ENCODE results near the gene RLF.

DNA sequence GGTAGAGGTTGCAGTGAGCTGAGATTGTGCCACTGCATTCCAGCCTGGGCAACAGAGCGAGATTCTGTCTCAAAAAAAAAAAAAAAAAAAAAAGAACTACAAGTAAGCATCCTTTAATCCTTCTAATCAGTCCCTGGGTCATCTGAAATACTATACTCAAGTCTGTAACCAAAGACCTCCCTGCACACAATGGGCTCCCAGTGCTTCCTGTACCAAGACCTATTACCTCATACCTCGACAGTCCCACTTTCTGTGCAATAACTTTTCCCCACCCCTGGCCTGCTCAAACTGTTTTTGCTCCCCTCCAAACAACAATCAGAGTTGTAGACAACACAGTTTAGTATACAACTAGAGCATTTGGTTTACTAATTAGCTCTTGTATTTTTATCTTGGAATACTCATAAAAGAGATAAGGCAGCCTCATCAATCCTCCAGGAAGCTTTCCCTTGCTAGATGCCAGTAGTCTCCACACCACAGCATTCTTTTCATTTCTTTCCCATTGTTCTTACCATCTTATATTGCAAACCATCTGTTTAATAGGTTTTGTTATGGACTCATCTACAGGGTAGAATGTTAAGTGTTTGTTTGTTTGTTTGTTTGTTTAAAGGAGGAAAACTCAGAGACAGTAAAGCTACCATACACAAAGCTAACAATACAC, 19.2 kb upstream of the RLF start:
- TF ChIP-seq EZH2 (IDR thresholded peaks at IDR 0.05; ENCODE audit: insufficient read depth, low read length), result no peak
- TF ChIP-seq, protein P1, sequence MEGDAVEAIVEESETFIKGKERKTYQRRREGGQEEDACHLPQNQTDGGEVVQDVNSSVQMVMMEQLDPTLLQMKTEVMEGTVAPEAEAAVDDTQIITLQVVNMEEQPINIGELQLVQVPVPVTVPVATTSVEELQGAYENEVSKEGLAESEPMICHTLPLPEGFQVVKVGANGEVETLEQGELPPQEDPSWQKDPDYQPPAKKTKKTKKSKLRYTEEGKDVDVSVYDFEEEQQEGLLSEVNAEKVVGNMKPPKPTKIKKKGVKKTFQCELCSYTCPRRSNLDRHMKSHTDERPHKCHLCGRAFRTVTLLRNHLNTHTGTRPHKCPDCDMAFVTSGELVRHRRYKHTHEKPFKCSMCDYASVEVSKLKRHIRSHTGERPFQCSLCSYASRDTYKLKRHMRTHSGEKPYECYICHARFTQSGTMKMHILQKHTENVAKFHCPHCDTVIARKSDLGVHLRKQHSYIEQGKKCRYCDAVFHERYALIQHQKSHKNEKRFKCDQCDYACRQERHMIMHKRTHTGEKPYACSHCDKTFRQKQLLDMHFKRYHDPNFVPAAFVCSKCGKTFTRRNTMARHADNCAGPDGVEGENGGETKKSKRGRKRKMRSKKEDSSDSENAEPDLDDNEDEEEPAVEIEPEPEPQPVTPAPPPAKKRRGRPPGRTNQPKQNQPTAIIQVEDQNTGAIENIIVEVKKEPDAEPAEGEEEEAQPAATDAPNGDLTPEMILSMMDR (IDR thresholded peaks at IDR 0.05; ENCODE audit: insufficient read depth, low read depth, low read length), result no peak
